ENCODE measurements around the gene CDKN2D. TPM values are rescaled to one million over a fixed set of nuclear protein-coding genes. Genes with fewer than 3 reads are reported as not detected.

CDKN2D gene
- total and polyA plus RNA-seq, 2 of the 13 experiments (the other 11 are each of a cell fraction or from before 2014, with no cell fraction given) = 5.4 to 8.6 TPM

DNA sequence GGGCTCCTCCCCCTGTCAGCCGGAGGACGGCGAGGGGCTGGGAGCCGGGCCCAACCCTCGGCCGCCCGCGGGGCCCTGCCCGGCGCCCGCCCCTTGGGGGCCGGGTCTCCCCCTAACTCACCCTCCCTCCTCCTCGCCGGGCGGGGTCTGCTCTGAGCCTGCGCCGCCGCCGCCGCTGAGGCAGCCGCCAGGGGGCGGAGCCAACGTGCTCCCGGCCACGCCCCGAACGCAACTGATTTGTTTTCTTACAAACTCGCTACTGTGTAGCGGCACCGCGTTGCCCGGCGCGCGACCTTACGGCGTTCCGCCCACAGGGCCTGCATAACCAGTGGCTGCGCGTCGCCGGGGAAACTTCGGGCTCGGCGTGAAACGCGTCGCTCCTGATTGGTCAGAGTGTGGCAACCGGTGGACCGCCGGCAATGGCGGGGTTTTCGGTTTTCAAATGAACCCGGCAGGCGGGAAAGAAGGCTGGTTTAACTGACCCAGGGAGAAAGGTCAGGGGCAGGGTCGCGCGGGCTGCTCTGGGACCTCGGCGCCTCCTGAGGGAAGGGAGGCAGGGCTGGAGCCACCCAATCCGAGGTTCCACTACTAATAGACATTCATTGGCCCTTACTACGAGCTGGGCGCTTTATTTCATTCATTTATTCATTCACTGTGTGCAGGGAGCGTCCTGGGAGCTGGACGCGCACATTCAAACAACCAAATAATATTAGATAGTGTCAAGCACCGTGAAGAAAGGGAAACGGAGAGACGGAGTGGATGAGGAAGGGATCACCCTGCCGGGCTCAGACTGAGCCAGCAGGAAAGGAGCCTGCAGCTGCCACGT lies at the start of gene CDKN2D (continued):
- TF ChIP-seq, protein P1, sequence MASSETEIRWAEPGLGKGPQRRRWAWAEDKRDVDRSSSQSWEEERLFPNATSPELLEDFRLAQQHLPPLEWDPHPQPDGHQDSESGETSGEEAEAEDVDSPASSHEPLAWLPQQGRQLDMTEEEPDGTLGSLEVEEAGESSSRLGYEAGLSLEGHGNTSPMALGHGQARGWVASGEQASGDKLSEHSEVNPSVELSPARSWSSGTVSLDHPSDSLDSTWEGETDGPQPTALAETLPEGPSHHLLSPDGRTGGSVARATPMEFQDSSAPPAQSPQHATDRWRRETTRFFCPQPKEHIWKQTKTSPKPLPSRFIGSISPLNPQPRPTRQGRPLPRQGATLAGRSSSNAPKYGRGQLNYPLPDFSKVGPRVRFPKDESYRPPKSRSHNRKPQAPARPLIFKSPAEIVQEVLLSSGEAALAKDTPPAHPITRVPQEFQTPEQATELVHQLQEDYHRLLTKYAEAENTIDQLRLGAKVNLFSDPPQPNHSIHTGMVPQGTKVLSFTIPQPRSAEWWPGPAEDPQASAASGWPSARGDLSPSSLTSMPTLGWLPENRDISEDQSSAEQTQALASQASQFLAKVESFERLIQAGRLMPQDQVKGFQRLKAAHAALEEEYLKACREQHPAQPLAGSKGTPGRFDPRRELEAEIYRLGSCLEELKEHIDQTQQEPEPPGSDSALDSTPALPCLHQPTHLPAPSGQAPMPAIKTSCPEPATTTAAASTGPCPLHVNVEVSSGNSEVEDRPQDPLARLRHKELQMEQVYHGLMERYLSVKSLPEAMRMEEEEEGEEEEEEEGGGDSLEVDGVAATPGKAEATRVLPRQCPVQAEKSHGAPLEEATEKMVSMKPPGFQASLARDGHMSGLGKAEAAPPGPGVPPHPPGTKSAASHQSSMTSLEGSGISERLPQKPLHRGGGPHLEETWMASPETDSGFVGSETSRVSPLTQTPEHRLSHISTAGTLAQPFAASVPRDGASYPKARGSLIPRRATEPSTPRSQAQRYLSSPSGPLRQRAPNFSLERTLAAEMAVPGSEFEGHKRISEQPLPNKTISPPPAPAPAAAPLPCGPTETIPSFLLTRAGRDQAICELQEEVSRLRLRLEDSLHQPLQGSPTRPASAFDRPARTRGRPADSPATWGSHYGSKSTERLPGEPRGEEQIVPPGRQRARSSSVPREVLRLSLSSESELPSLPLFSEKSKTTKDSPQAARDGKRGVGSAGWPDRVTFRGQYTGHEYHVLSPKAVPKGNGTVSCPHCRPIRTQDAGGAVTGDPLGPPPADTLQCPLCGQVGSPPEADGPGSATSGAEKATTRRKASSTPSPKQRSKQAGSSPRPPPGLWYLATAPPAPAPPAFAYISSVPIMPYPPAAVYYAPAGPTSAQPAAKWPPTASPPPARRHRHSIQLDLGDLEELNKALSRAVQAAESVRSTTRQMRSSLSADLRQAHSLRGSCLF (CRISPR knock-in tag; IDR thresholded peaks at IDR 0.05; ENCODE audit: borderline replicate concordance) = no peak
- TF ChIP-seq ARNTL (CRISPR knock-in tag; IDR thresholded peaks at IDR 0.05) (peak; percentile 91), GABPB1 (CRISPR knock-in tag; IDR thresholded peaks at IDR 0.05) (peak; percentile 83), NONO (IDR thresholded peaks at IDR 0.05) (no peak), NONO (CRISPR knock-in tag; conservative IDR thresholded peaks at IDR 0.05) (peak; percentile 19; the same call in 1 of the 2 replicates), MAZ (IDR thresholded peaks at IDR 0.05; ENCODE audit: borderline replicate concordance, low read depth, low read length) (peak; percentile 60; the same call in 1 of the 2 replicates), MAZ (CRISPR knock-in tag; IDR thresholded peaks at IDR 0.05; ENCODE audit: low read depth) (peak; percentile 74; the same call in 1 of the 2 replicates), ZNF317 (CRISPR knock-in tag; IDR thresholded peaks at IDR 0.05) (no peak), ZNF468 (CRISPR knock-in tag; IDR thresholded peaks at IDR 0.05) (no peak; the same call in 1 of the 2 replicates), TP53 (CRISPR knock-in tag; conservative IDR thresholded peaks at IDR 0.05) (no peak), NFE2L2 (IDR thresholded peaks at IDR 0.05; ENCODE audit: low read length) (no peak), NCOR1 (IDR thresholded peaks at IDR 0.05; ENCODE audit: borderline replicate concordance, low read length) (no peak; the same call in 1 of the 2 replicates)
- TF ChIP-seq, protein P2, sequence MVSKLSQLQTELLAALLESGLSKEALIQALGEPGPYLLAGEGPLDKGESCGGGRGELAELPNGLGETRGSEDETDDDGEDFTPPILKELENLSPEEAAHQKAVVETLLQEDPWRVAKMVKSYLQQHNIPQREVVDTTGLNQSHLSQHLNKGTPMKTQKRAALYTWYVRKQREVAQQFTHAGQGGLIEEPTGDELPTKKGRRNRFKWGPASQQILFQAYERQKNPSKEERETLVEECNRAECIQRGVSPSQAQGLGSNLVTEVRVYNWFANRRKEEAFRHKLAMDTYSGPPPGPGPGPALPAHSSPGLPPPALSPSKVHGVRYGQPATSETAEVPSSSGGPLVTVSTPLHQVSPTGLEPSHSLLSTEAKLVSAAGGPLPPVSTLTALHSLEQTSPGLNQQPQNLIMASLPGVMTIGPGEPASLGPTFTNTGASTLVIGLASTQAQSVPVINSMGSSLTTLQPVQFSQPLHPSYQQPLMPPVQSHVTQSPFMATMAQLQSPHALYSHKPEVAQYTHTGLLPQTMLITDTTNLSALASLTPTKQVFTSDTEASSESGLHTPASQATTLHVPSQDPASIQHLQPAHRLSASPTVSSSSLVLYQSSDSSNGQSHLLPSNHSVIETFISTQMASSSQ (IDR thresholded peaks at IDR 0.05; ENCODE audit: low read depth) = 0 out of 2 replicates have a peak, but pooled peaks have one; percentile 17
- TF ChIP-seq, protein P2 (CRISPR knock-in tag; IDR thresholded peaks at IDR 0.05; ENCODE audit: borderline replicate concordance) = no peak
- TF ChIP-seq, protein P3, sequence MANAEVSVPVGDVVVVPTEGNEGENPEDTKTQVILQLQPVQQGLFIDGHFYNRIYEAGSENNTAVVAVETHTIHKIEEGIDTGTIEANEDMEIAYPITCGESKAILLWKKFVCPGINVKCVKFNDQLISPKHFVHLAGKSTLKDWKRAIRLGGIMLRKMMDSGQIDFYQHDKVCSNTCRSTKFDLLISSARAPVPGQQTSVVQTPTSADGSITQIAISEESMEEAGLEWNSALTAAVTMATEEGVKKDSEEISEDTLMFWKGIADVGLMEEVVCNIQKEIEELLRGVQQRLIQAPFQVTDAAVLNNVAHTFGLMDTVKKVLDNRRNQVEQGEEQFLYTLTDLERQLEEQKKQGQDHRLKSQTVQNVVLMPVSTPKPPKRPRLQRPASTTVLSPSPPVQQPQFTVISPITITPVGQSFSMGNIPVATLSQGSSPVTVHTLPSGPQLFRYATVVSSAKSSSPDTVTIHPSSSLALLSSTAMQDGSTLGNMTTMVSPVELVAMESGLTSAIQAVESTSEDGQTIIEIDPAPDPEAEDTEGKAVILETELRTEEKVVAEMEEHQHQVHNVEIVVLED (CRISPR knock-in tag; IDR thresholded peaks at IDR 0.05; ENCODE audit: borderline replicate concordance) = peak; percentile 99
- TF ChIP-seq, protein P4, sequence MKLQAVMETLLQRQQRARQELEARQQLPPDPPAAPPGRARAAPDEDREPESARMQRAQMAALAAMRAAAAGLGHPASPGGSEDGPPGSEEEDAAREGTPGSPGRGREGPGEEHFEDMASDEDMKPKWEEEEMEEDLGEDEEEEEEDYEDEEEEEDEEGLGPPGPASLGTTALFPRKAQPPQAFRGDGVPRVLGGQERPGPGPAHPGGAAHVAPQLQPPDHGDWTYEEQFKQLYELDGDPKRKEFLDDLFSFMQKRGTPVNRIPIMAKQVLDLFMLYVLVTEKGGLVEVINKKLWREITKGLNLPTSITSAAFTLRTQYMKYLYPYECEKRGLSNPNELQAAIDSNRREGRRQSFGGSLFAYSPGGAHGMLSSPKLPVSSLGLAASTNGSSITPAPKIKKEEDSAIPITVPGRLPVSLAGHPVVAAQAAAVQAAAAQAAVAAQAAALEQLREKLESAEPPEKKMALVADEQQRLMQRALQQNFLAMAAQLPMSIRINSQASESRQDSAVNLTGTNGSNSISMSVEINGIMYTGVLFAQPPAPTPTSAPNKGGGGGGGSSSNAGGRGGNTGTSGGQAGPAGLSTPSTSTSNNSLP (IDR thresholded peaks at IDR 0.05; ENCODE audit: low read depth, low read length) = no peak

Measured in HepG2 (cell line).